Measurements from ENCODE around the gene PCSK5.

DNA sequence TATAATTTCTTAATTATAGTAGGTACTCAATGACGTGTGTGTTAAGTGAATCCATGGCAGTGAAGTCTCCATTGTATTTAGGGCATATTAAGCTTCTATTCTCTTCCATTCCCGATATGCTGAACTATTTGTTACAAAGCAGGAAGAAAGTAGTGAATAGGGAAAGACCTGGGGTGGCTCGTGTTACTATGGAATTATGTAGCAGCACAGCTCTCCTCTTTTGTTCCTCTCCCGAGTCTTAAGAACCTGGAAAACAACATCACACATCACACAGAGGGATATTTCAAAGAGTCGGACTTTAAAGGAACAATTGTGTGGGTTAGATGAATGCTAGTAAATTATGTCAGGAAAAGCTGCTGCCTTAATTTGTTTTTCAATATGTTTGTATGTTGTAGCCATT, 131.8 kb downstream of the PCSK5 start:
- no peak for TF ChIP-seq CTCF (conservative IDR thresholded peaks at IDR 0.05; ENCODE audit: low read length)
- no peak for TF ChIP-seq EZH2phosphoT487 (IDR thresholded peaks at IDR 0.05; ENCODE audit: borderline replicate concordance, low read depth, low read length)

All from OCI-LY7 (cell line).